ENCODE results near the gene MED12L. TPM values are rescaled to one million over a fixed set of nuclear protein-coding genes. Genes with fewer than 3 reads are reported as not detected.
A peak's percentile ranks its signal among the peaks of the same experiment; 100 is the strongest.

MED12L gene
- total RNA-seq, 1 donor from 2014 or later: 0.97 TPM

DNA sequence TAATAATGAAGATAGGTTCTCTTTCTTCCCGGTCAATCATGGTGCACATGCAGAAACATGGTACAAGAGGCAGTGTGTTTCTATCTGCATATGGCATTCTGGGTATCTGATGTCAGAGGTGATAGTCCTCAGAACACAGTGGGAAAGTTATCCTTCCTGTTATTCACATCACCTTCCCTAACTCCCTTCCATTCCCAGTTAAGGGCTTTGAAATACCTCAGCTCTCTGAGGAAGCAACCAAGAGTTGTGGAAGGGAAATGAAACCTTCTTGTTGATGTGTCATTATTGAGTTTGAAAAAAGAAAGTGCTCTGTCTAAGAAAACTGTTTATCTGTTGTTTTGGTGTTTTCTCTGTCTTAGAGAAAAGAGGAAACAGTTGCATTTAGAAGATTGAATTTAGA lies 265.8 kb downstream of the MED12L start:
- no peak for DNase-seq (ENCODE audit: low spot score)
- H3K9me3 Mint-ChIP-seq (ENCODE audit: low read depth): no peaks in the 10 kb centered on the region
- H3K4me3 Mint-ChIP-seq (ENCODE audit: unreplicated experiment): no peak overlapping the region
- H3K4me1 Mint-ChIP-seq (ENCODE audit: low read depth): peaks cover 1% of the 10 kb centered on the region
- H3K36me3 Mint-ChIP-seq (ENCODE audit: low read depth): no peaks in the 10 kb centered on the region
- TF ChIP-seq, protein P1, sequence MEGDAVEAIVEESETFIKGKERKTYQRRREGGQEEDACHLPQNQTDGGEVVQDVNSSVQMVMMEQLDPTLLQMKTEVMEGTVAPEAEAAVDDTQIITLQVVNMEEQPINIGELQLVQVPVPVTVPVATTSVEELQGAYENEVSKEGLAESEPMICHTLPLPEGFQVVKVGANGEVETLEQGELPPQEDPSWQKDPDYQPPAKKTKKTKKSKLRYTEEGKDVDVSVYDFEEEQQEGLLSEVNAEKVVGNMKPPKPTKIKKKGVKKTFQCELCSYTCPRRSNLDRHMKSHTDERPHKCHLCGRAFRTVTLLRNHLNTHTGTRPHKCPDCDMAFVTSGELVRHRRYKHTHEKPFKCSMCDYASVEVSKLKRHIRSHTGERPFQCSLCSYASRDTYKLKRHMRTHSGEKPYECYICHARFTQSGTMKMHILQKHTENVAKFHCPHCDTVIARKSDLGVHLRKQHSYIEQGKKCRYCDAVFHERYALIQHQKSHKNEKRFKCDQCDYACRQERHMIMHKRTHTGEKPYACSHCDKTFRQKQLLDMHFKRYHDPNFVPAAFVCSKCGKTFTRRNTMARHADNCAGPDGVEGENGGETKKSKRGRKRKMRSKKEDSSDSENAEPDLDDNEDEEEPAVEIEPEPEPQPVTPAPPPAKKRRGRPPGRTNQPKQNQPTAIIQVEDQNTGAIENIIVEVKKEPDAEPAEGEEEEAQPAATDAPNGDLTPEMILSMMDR (IDR thresholded peaks at IDR 0.05): no peak
- no peak overlapping the region for H3K27ac Mint-ChIP-seq (ENCODE audit: unreplicated experiment)
- H3K27me3 Mint-ChIP-seq (ENCODE audit: low read depth): no peaks in the 10 kb centered on the region

DNA sequence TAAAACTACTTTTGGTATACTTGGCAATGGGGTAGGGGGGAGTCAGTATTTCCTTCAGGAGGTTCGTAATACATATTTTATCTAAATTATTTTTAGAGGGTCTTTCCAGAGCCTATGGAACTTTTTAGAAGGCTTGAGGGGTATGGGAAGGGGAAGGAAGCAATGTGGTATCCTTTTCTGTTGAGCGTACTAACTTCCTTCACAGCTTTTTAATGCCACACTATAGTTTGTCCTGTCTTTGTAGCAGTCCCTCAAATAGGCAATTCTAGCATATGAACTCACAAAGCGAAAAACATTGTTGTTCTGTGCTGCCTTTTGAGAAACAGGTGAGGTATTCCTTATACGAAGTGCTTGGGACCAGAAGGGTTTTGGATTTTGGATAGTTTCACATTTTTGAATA lies 266.2 kb downstream of the MED12L start:
- no peak for DNase-seq (ENCODE audit: low spot score)
- Mint-ChIP-seq H3K36me3 (ENCODE audit: low read depth) (no peaks in the 10 kb centered on the region), H3K9me3 (ENCODE audit: low read depth) (no peaks in the 10 kb centered on the region), H3K4me3 (ENCODE audit: unreplicated experiment) (no peak overlapping the region), H3K27ac (ENCODE audit: unreplicated experiment) (no peak overlapping the region), H3K4me1 (ENCODE audit: low read depth) (peaks cover 2% of the 10 kb centered on the region), H3K27me3 (ENCODE audit: low read depth) (no peaks in the 10 kb centered on the region)
- TF ChIP-seq, protein P1 (IDR thresholded peaks at IDR 0.05): no peak

DNA sequence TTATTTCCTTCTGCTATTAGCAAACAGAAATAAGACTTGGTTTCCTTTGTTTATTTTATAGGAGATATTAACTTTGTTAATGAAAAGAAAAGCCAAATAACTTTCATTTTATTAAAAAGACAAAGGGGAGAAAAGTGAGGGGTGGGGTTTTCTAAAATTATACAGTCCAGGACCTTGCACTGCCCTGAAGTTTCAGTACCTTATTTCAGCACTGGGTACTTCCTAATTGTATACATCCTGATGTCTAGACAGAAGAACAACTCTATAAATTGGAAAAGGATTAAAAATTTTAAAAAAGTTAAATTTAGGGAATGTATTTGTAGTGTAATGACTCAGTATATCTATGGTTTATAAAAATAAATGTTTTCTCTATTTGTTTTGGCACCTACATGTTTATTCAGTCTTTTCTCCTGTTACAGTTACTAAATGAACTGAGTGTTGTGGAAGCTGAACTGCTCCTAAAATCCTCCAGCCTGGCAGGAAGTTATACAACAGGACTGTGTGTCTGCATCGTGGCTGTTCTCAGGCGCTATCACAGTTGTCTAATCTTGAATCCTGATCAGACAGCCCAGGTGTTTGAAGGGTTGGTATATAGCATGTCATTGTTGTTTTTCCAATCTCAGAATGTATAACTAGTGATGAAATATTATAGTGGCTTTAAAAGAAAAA lies 271.5 kb downstream of the MED12L start:
- DNase-seq (ENCODE audit: low spot score): no peak
- H3K27ac Mint-ChIP-seq (ENCODE audit: unreplicated experiment): peak overlapping the region; percentile 85
- TF ChIP-seq, protein P1 (IDR thresholded peaks at IDR 0.05): no peak

DNA sequence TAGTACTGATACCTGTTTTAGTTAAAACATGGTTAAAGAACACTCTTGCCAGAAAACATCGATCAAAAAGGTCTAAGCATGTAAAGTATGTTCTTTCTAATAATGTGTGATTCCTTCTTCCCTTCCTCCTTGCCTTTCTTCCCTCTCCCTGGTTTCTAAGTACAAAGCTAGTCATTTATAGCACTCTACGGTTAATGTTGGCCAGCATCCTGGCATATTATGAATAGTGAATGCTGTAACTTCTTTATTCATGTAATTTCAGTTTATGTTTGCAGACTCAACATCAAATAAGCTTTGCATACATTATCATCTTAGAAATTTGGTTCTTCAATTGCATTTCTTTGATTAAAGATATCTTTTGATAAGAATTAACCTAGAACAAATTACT lies 272.0 kb downstream of the MED12L start:
- Mint-ChIP-seq H3K27me3 (ENCODE audit: low read depth) (no peaks in the 10 kb centered on the region), H3K9me3 (ENCODE audit: low read depth) (no peaks in the 10 kb centered on the region), H3K27ac (ENCODE audit: unreplicated experiment) (peak overlapping the region; percentile 85), H3K4me3 (ENCODE audit: unreplicated experiment) (peak overlapping the region; percentile 54), H3K4me1 (ENCODE audit: low read depth) (peaks cover 26% of the 10 kb centered on the region), H3K36me3 (ENCODE audit: low read depth) (no peaks in the 10 kb centered on the region)
- TF ChIP-seq, protein P1 (IDR thresholded peaks at IDR 0.05): no peak
- DNase-seq (ENCODE audit: low spot score): no peak

More for the DNA sequence above, 271.5 kb downstream of the MED12L start:
- no peaks in the 10 kb centered on the region for H3K36me3 Mint-ChIP-seq (ENCODE audit: low read depth)
- no peaks in the 10 kb centered on the region for H3K27me3 Mint-ChIP-seq (ENCODE audit: low read depth)
- H3K9me3 Mint-ChIP-seq (ENCODE audit: low read depth): no peaks in the 10 kb centered on the region
- peaks cover 21% of the 10 kb centered on the region for H3K4me1 Mint-ChIP-seq (ENCODE audit: low read depth)
- H3K4me3 Mint-ChIP-seq (ENCODE audit: unreplicated experiment): peak overlapping the region; percentile 54

DNA sequence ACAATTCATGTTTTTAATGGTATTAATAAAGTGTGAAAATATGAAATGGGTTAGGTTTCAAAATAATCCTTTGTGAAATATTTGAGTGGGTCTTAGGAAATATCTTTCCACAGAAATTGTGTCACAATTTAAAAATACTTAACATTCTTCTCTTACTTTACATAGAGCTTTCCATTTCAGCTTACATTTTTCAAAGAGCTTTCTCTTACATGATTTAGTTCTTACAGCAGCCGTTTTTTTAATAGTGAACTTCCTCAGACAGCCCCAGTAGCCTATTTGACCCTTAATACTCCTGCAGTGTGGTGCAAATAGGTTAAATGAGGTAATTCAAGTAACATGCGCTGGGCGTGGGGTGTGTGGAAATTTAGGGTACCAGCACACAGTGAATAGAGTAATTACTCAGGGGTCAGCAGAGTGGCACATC lies 277.3 kb downstream of the MED12L start:
- H3K36me3 Mint-ChIP-seq (ENCODE audit: low read depth): no peaks in the 10 kb centered on the region
- H3K4me1 Mint-ChIP-seq (ENCODE audit: low read depth): peaks cover 27% of the 10 kb centered on the region
- no peaks in the 10 kb centered on the region for H3K27me3 Mint-ChIP-seq (ENCODE audit: low read depth)
- H3K27ac Mint-ChIP-seq (ENCODE audit: unreplicated experiment): peak overlapping the region; percentile 58
- DNase-seq (ENCODE audit: low spot score): no peak
- H3K9me3 Mint-ChIP-seq (ENCODE audit: low read depth): no peaks in the 10 kb centered on the region
- TF ChIP-seq, protein P1 (IDR thresholded peaks at IDR 0.05): no peak
- no peak overlapping the region for H3K4me3 Mint-ChIP-seq (ENCODE audit: unreplicated experiment)

All from chondrocyte (in vitro differentiated cells).